Hepatocyte (in vitro differentiated cells): Measurements from ENCODE around the gene KCNC2. TPM values are rescaled to one million over a fixed set of nuclear protein-coding genes. Genes with fewer than 3 reads are reported as not detected.

Source experiments
- DNase-seq: peaks from one replicate; pipeline ENCODE4 v3.0.0-alpha.2; 2016; ENCODE audit warnings: low spot score
- H2AFZ ChIP-seq: fragments of 200-600 bp; sonication (generic); 2 replicates; pipeline ENCODE4 v1.6.0; 2016; ENCODE audit warnings: antibody characterized with exemption, mild to moderate bottlenecking
- H3K27ac ChIP-seq: fragments of 200-600 bp; sonication (generic); 2 replicates; pipeline ENCODE4 v1.5.1; 2016; ENCODE audit warnings: mild to moderate bottlenecking
- H3K27me3 ChIP-seq: fragments of 200-600 bp; sonication (generic); 2 replicates; pipeline ENCODE4 v1.6.1; 2016
- H3K36me3 ChIP-seq: fragments of 200-600 bp; sonication (generic); replicated peaks from 2 replicates; pipeline ENCODE4 v1.5.1; 2016; ENCODE audit warnings: low read depth; ENCODE audit not compliant: insufficient read depth
- H3K4me1 ChIP-seq: fragments of 200-600 bp; sonication (generic); 2 replicates; pipeline ENCODE4 v1.5.1; 2016; ENCODE audit warnings: mild to moderate bottlenecking, moderate library complexity; ENCODE audit not compliant: insufficient read depth
- H3K4me2 ChIP-seq: fragments of 200-600 bp; sonication (generic); 2 replicates; pipeline ENCODE4 v1.6.0; 2016
- H3K4me3 ChIP-seq: fragments of 200-600 bp; sonication (generic); 2 replicates; pipeline ENCODE4 v1.5.1; 2016; ENCODE audit warnings: mild to moderate bottlenecking
- H3K79me2 ChIP-seq: fragments of 200-600 bp; sonication (generic); 2 replicates; pipeline ENCODE4 v1.6.0; 2017; ENCODE audit warnings: mild to moderate bottlenecking
- H3K9me2 ChIP-seq: fragments of 200-600 bp; sonication (generic); replicated peaks from 2 replicates; pipeline ENCODE4 v1.6.0; 2017; ENCODE audit warnings: mild to moderate bottlenecking; ENCODE audit not compliant: insufficient read depth
- H3K9me3 ChIP-seq: fragments of 200-600 bp; sonication (generic); 2 replicates; pipeline ENCODE4 v1.5.1; 2016; ENCODE audit warnings: low read depth, mild to moderate bottlenecking
- H4K20me1 ChIP-seq: fragments of 200-600 bp; sonication (generic); 2 replicates; pipeline ENCODE4 v1.6.0; 2016; ENCODE audit warnings: mild to moderate bottlenecking; ENCODE audit not compliant: insufficient read depth, poor library complexity, severe bottlenecking
- EZH2 ChIP-seq: fragments of 200-600 bp; sonication (generic); IDR thresholded peaks from 2 replicates; pipeline ENCODE4 v1.6.1; 2016; ENCODE audit warnings: antibody characterized with exemption, mild to moderate bottlenecking, borderline replicate concordance
- EZH2phosphoT487 ChIP-seq: fragments of 200-600 bp; sonication (generic); IDR thresholded peaks from one replicate; pipeline ENCODE4 v1.6.1; 2018; ENCODE audit warnings: antibody characterized with exemption, mild to moderate bottlenecking, low read depth, moderate library complexity; ENCODE audit not compliant: unreplicated experiment, severe bottlenecking
- WGBS: methylation state at CpG from one replicate; pipeline ENCODE4 v1.1.6; 2016; ENCODE audit warnings: low lambda C conversion rate; ENCODE audit errors: missing lambda C conversion rate; 5-methylcytosine and 5-hydroxymethylcytosine counted together
- polyA plus RNA-seq: library from polyadenylated mRNA; unstranded; fragments of >200 nt; fragmentation: Nextera tagmentation; extraction: Ambion mirVana; gene quantifications from 2 replicates; pipeline ENCODE4 v1.2.1, GENCODE V29; 2016
- total RNA-seq: library from RNA; depleted of rRNA; stranded (reverse); fragments of >200 nt; gene quantifications from 2 replicates; pipeline ENCODE4 v1.2.3, GENCODE V29; 2014
- TF ChIP-seq, protein P1 (sequence below): fragments of 200-600 bp; sonication (generic); IDR thresholded peaks from 2 replicates; pipeline ENCODE4 v1.5.1; 2016; ENCODE audit warnings: antibody characterized with exemption, mild to moderate bottlenecking; ENCODE audit not compliant: poor library complexity

Gene KCNC2
- total and polyA plus RNA-seq, 2 experiments from 2014 or later, result 0.07 TPM; not detected in 1

DNA sequence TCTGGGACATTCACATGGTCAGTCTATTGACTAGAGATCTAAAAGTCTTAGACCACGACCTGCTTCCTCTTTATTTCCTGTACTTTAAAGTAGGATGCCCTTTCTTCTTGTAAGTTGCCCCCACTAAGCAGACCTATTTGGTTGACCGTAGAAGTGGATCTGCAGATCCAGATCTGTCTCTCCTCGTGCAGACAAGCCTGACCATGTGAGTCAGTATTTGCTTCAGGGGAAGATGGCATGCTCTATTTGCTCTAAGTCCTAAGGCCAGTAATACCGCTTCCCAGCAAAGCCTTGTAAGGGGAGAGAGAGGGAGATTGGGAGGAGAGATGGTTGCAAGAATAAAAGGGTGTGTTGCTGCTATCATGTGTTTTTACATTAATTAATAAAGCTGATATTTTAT, 46.8 kb downstream of the KCNC2 start:
- no peak overlapping the region for H2AFZ ChIP-seq

DNA sequence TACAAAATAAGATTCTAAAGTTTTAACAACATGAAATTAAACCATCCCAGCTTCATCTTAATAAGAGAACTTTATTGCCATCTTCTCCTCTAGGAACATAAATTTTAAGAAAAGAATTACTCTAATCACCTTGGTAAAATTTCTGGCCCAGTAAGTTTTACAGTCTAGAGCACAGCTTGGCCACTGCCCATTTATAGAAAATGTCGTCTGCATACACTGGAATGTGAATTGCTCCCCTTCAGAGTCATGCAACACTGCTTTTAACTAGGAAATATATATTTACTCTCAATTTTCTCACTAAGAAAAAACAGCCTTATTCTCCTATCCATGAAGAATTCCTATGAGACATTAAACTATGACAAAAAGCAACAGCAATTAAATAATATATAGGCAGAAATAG, 48.2 kb downstream of the KCNC2 start:
- Histone ChIP-seq H3K4me2 (no peak overlapping the region), H3K27me3 (no peaks in the 10 kb centered on the region), H3K4me1 (no peaks in the 10 kb centered on the region), H3K27ac (no peak overlapping the region), H3K36me3 (no peaks in the 10 kb centered on the region), H3K9me2 (no peaks in the 10 kb centered on the region), H3K9me3 (no peaks in the 10 kb centered on the region), H3K4me3 (no peak overlapping the region), H4K20me1 (no peaks in the 10 kb centered on the region), H2AFZ (no peak overlapping the region), H3K79me2 (no peaks in the 10 kb centered on the region)
- WGBS, result 45% methylated on average over 1 of the region's 1 CpG
- TF ChIP-seq EZH2phosphoT487, result no peak
- TF ChIP-seq, protein P1, sequence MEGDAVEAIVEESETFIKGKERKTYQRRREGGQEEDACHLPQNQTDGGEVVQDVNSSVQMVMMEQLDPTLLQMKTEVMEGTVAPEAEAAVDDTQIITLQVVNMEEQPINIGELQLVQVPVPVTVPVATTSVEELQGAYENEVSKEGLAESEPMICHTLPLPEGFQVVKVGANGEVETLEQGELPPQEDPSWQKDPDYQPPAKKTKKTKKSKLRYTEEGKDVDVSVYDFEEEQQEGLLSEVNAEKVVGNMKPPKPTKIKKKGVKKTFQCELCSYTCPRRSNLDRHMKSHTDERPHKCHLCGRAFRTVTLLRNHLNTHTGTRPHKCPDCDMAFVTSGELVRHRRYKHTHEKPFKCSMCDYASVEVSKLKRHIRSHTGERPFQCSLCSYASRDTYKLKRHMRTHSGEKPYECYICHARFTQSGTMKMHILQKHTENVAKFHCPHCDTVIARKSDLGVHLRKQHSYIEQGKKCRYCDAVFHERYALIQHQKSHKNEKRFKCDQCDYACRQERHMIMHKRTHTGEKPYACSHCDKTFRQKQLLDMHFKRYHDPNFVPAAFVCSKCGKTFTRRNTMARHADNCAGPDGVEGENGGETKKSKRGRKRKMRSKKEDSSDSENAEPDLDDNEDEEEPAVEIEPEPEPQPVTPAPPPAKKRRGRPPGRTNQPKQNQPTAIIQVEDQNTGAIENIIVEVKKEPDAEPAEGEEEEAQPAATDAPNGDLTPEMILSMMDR, result no peak
- no peak for DNase-seq

More for the DNA sequence above, 46.8 kb downstream of the KCNC2 start:
- 64% methylated on average over 4 of the region's 4 CpGs for WGBS
- H3K79me2 ChIP-seq, result no peaks in the 10 kb centered on the region
- no peak overlapping the region for H3K4me2 ChIP-seq
- H3K9me3 ChIP-seq, result no peaks in the 10 kb centered on the region
- no peaks in the 10 kb centered on the region for H4K20me1 ChIP-seq
- no peaks in the 10 kb centered on the region for H3K9me2 ChIP-seq
- H3K4me3 ChIP-seq, result no peak overlapping the region
- H3K36me3 ChIP-seq, result no peaks in the 10 kb centered on the region
- no peaks in the 10 kb centered on the region for H3K27me3 ChIP-seq
- no peak overlapping the region for H3K27ac ChIP-seq
- no peaks in the 10 kb centered on the region for H3K4me1 ChIP-seq
- no peak for DNase-seq
- TF ChIP-seq EZH2, result no peak
- no peak for TF ChIP-seq EZH2phosphoT487
- TF ChIP-seq, protein P1, result no peak

DNA sequence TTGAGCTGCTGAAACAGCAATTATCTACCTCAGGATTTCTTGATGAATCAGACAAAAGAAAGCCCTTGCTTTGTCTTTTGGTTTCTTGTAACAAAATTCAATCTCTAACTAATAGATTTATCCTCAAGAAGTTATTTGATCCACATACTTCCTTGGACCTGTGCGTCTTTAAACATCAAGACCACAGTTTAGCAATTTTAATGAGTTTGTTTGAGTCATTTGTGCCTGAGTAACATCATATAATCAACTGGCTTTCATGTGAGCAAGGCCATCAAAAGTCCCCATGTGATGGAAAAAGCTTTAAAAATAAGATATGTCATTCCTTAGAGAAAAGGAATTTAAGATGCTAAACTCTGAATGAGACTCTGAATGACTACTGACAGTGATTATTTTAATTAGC, 52.3 kb downstream of the KCNC2 start:
- 65% methylated on average over 1 of the region's 1 CpG for WGBS

More for the DNA sequence above, 52.3 kb downstream of the KCNC2 start:
- Histone ChIP-seq H3K27ac (no peak overlapping the region), H2AFZ (no peak overlapping the region), H4K20me1 (no peaks in the 10 kb centered on the region), H3K4me3 (no peak overlapping the region), H3K9me3 (no peaks in the 10 kb centered on the region), H3K4me2 (no peak overlapping the region), H3K79me2 (no peaks in the 10 kb centered on the region), H3K36me3 (no peaks in the 10 kb centered on the region), H3K9me2 (no peaks in the 10 kb centered on the region), H3K27me3 (no peaks in the 10 kb centered on the region), H3K4me1 (no peaks in the 10 kb centered on the region)
- TF ChIP-seq, protein P1, result no peak
- no peak for TF ChIP-seq EZH2
- TF ChIP-seq EZH2phosphoT487, result no peak
- no peak for DNase-seq
